NCI-H82 treated with DMSO at 0.1 percent for 48 hours (cell line): ENCODE measurements around the gene NCKAP5.

Experiments used
- DNase-seq: peaks from one replicate; lab custom pipeline; 2025; ENCODE audit not compliant: unreplicated experiment; lab: John Stamatoyannopoulos, UW

NCKAP5 gene

DNA sequence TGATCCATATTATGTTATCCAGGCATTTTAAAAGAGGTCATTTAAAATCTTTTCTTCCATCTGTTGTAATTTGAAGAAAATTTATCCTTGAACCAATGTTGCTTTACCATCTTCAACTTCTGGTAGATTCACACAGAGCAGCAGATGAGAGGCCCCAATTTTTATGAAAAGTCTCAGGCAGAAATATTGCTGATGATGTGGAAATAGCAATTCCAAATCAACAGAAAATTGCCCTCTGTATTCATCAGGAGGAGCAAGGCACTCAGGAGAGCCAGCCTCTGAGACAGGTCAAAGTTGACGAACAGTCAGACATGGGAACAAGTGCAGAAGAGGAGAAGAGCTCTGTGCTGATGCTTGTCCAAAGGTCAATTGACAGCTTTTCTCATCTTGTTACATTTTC is 444.9 kb downstream of the NCKAP5 start:
- DNase-seq, result no peak

DNA sequence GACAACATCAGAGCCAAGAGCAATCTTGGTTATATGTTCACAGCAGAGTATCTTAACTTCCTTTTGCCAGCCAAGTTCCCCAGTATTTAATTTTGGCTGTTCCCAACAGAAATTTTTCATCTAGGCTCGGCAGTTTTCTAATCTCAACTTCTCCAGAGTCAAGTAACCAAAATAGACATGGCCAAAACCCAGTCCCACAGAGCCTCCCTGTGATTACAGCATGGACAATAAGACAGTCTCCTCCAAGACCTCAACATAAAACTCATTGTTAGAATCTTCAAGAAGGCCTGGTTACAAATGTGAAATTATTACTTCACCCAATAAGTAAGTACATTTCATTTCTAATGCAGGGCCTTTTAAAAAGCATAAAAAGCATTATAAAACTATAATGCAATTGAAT is 445.7 kb downstream of the NCKAP5 start:
- DNase-seq, result no peak

DNA sequence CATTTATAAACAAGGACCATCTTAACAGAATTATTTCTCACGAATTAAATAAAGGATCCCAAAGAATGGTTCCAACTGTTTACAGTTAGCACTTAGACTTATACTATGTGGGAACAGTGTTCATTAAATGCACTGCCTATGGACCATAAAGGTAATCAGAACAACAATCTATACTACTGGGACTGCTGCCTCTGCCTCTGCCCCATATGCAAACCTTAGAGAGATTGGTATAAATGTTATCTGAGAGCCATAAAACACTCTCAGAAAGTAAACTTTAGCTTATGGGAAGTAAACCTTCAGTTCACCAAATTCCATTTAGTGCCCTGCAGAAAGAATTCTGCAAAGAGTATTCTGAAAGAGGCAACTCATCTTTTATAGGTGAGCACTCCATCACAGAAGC is 448.0 kb downstream of the NCKAP5 start:
- no peak for DNase-seq

DNA sequence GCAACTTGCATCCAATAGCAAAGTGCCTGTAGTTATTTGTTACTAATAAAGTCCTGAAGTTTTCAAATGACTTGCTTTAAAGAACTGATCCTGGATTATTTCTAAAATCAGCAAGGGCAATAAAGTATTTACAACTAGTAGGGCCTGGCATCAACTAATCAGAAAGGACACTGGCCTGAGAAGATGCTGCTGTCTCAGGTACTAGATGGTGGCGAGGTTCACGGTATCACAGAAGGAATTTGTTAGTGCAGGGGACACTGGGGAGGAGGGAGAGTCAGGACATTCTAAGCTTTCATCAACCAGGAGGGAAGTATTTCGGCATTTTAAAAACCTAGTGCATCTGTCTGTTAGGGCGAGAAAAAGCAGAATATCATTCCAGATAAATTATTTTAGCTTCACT is 458.1 kb downstream of the NCKAP5 start:
- no peak for DNase-seq

DNA sequence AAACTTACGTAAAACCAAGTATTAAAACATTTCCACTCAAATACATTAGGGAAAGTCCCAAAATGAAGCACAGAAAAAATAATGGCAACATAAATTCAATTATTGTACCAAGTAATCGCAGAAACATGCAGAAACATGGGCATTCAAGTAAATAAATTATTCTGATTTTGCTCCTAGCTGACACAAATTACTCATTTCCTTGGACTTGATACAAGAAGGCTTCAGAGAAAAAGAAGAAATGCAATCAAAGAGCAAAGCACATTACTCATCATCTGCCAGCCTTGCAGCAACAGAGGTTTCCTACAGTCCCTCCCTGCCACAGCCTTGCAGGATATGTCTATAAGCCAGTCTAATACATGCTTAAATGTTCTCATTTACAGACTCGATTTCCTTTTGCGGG is 458.5 kb downstream of the NCKAP5 start:
- no peak for DNase-seq

DNA sequence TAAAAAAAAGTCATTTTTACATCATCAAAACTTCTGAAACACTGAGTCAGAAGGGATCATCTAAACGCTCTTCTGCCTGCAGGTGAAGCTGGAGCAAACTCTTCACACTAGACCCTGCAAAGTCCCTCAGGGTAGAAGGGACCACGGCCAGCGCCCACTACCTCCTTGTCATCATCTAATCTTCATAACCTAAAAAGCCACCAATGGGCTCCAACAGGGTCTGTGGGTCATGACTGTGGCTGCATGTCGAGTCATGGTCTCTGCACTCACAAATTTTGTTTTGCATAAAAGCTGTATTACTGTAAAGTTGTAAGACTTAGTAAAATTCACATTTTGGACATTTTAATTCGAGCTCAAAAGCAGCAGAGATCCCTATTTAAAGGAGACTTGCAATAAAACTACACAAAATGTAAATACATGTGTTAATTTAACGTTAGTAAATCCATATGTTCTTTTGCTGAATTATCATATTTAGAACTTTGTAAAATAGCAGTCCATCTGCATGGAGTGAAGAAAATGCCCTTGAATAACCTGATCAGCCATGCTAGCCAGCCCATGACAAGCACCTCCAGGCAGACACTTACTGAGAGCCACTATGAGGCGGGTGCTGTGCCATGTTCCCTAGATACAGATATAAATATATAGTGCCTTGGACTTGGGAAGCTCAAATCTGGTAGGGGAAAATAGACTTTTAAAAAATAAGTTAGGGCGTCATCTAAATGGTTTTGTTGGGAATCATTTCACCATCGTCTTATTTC is 461.0 kb downstream of the NCKAP5 start:
- DNase-seq, result no peak

DNA sequence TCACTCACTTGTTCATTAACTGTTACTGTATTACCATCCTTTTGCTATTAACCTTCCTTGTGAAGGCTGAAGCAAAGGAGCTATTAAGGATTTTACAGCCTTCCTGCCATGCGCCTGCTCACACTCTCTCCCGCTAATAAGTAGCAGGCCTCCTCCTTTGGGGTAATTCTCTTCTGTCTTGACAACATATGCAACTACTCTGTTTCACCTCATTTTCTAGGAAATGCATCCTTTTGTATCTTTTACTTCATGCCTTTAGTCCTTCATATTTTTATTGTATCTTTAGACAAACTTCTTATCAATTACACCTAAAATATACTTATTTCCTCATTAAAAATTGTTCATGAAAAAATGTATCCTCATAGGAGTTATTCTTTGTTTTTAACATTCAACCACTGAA is 463.4 kb downstream of the NCKAP5 start:
- DNase-seq, result no peak

DNA sequence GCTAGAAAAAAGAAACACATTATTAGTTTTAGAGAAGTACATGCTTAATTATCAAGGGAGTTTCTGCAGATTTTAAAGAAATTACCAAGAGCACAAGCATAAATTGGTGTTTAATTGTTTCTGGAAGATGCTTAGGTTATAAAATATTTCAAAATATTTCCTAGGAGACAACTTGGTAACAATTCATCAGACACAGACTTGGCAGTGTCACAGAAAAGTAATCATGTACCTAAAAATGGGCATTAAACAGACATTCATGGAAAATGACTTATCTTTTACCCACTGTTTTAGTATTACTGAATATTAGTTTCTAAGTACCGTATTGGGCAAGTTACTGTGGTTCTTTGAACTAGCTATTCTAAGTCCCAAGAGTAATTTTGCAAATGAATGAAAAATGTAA is 469.5 kb downstream of the NCKAP5 start:
- no peak for DNase-seq

DNA sequence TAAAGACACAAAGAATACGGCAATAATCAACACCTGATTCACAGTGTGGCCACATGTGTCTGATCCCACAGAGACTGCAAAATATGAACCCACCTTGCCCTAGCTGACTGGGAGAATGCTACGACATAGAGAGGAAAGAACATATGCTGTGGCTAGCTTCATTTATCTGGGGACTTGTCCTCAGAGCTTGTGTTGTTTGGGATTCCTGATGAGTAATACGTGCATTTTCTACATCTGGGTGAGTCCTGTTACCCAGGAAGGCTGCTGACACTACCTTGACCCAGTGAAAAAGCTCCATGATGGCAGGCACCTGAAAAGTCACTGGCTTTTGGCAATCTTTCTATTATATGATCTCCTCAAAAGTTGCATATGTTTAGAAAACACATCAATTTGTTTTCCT is 470.6 kb downstream of the NCKAP5 start:
- DNase-seq, result no peak

DNA sequence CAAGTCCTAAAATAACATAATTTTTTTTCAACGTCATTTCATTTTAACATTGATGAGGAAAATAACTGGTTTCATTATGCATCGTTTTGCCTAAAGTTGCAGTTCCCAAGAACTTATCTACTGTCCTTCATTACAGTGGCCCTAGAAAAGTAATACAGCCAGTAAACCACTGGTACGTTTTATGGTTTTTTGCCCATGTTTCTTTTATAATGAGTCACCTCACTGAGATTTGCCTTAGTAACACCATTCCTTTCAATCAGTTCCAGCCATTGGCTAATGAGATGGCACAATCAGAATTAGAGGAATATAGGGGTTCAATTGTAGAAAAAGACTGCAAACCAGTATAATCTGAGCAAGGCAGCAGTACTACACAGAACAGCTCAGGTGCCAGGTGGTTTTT is 475.7 kb downstream of the NCKAP5 start:
- no peak for DNase-seq

DNA sequence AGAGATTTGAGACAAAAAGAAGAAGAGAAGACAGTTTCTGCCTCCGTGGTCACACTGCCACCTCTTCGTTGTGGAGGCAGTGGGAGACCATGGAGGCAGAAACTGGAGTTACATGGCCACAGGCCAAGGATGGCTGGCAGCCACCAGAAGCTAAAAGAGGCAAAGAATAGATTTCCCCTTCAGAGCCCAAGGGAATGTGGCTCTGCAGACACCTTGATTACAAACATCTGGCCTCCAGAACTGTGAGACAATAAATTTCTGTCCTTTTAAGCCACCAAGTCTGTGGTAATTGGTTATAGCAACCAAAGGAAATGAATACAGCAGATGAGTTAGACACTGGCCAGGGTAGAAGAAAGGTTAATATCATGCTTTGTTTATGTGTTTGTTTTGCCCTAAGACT is 477.9 kb downstream of the NCKAP5 start:
- DNase-seq, result no peak

DNA sequence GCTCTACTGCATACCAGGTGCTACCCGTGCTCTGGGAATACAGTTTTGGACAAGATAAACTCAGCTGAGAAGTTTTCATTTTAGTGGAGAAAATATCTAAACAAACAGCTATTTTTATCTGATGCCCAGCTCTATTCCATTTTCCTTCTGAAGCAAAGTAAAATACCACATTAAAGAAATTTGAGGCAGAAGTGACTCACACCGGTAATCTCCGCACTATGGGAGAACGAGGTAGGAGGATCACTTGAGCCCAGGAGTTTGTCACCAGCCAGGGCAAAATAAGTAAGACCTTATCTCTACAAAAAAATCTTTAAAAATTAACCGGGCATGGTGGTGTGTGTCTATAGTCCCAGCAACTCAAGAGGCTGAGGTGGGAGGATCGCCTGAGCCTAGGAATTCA is 482.1 kb downstream of the NCKAP5 start:
- DNase-seq, result no peak

DNA sequence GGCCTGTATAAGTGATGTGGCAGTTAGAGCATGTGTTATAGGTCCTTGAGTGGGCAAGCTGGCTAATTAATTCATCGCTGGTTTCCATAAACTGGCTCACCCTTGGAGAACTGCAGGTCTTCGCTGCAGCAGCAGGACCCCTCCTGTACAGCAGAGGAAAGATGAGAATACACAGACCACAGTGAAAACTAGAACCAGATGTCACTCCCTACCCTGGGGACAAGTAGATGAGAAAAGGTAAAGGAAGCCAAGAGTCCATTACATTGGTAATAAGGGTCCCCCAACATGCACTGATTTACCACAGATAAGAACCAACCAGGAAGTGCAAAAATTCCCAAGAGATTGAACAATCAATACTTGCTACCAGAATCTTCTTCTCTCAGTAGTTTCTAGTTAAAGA is 482.6 kb downstream of the NCKAP5 start:
- no peak for DNase-seq

DNA sequence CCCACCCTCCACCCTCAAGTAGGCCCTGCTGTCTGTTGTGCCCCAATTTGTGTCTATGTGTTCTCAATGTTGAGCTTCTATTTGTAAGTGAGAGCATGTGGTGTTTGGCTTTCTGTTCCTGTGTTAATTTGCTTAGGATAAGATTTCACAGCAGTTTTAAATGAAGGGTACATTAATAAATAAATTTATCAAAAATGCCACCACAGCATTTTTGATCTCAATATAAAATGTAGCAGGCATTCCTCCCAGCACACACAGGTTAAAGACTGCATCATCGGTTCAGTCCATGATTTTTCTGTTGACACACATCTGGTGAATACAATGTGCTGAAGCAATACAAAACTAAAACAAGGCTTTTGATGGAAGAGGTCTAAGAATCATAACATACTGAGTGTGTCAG is 486.2 kb downstream of the NCKAP5 start:
- DNase-seq, result no peak

DNA sequence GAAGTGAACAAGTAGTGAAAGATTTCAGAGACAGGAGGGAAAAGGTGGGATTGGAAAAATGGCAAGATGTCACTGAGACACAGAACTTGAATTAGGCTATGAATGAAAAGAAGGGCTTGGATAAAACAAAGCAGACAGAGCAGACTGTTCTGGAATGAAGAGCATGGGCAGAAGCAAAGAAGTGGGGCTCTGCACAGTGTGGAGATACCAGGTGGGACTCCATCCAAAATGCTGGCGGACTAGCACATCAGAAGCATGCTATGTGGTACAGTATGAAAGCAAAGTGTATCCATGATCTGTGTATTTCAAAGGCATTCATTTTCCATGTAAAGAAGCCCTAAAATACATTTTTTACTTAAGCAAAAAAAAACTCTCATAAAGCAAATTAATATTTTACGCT is 487.4 kb downstream of the NCKAP5 start:
- DNase-seq, result no peak

DNA sequence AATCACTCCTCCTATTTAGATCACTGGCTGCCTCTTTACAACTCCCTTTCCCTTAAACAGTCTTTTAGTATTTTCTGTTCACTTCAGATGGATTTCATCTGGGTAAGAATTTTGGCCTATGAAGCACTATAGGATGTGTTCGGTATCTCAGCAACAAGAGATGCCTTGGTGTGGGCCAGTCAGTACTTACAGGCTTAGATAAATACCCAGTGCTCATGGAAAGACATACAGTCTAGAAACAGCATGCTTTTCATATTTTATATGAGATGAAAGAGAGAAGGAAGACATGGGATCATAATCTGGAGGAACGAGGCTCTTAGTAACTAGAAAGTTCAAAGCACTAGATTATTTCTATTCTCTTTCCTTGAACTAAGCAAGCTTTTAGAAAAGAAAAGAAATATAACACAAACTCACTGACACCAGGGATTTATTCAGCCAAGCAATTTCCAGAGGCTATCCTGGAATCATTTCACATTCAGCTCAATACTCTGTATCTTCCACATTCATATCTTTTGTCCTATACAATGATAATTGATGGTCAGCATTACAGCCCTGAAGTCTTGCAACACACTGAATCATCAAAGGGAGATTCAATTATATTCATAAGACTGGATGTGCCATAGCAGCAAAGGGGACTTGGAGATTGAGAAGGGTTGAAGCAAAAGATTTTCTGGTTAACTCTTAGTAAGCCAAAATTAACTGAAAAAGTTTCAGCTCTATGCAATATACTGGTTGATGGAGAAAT is 489.4 kb downstream of the NCKAP5 start:
- DNase-seq, result no peak

DNA sequence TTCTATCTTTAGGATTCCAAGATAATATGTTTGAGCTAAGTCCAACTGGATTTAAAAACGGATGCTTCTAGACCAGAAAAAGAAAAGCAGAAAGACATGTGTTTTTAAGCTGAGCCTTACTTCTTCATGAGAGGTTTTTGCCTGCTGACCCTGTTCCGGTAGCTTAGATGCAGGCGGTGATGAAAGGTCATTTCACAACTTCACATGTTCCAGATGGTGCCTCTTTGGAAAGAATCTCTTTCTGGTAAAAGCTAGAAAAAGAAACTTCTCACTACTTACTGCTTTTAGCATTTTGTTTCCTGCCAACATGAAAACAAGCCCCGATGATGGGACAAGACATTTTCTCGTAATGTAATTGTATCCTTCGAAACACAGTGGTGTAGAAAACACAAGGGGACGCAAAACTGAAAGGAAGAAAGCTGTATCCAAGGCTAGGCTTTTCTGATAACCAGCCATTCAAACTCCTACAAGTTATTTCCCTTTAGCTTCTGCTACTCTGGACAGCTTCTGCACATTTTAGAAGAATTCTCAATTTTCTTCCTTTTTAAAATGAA is 490.9 kb downstream of the NCKAP5 start:
- no peak for DNase-seq

DNA sequence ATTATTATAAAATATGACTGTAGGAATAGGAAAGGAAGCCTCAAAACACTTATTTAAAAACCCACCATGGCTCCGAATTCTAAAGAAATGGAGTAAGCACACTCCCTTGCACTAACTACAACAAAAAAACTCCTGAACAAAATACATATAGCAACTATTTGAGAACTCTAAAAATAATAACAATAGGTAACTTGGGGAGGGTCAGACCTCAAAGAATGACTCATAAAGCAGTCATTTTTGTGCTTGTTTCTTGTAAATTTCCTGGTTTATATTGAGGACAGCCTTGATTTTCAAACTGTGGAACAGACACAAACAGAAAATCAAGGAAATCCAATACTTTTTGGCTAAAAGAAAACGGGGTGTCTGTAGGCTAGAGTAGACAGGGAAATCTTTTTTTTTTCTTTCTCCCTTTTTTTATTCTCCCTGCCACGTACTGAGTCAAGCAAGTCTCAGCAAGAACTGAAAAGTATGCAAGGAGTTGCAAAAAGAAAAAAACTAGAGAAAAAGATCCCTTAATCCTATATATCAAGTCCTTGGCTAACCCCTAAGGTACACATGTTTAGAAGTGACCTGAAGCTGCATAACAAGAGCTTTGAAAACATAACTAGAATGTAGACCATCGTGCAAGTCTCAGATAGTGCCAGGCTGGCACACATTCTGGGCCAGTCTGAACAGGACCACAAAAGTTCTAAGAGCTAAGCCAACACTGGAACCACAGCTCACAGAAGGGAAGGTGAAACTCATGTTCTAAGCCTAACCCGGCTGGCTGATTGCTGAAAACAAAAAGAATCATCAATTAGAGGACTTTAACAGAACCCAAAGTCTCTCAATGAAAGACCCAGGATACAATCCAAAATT is 495.2 kb downstream of the NCKAP5 start:
- no peak for DNase-seq

DNA sequence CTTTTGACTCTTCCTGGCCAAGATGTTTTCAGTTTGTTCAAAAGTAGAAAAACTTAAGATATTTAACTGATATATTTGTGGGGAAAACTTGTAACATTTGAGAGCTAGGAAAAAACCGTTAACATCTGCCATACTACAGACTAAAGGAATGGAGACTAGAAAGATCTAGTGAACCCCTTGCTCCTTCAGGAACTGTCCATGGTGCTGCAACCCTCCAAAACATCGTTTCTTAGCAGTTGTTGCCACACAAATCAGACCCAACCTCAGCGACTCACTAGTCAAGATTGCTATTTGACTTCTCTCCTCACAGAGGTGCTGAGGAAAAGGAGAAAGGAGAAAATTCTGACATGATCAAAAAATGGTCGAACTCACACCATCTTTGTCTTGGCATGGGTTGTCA is 504.5 kb downstream of the NCKAP5 start:
- no peak for DNase-seq

DNA sequence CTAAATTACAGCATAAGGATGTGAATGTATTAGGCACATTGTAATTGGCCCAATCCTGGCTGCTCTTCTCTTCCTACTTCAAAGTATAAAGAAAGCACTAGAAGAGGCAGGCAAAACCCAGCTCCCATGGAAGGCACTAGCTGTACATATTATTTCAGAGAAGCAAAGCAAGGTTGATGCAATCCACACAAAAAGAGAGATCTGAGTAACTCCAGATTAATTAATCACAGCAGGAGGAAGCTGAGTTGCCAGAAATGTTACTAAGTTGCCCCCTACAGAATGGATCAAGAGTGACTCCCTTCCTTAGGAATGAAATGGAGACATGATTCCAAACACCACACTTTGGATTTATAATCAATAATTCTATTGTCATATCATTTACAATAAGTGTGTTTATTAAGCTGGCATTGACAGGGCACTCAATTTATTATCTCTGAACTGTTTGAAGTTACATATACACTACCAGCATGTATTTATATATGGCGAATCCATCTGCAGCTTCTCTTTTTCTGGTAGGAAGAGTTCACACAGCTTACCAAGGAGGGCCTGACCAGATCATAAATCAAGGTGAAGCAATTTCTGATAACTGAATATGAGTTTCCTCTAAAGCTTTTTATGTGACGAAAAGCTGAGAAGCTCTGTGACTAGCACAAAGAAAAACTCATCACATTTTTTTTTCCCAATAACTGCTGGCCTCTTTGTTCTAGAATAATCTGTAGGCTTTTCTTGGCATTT is 505.2 kb downstream of the NCKAP5 start:
- no peak for DNase-seq
